EH (cell line): Measurements from ENCODE around the gene MRC2.

Source experiments
- DNase-seq: peaks from one replicate; pipeline ENCODE4 v3.0.0-alpha.2; 2015; ENCODE audit warnings: low read depth

Gene MRC2

DNA sequence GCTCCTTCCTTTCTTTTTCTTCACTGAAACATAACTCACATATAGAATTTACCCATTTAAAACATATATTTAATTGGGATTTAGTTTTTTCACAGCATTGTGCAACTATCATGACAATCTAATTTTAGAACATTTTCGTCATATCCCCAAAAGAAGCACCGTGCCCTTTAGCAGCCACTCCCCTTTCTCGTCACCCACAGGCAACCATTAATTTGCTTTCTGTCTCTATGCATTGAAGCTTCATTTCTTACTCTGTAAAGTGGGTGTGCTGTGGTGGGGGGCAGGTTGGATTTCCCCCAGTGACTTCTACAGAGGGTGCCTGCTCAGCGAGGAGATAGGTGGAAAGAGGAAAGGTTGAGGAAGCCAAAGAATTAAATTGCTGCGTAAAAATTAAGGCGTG, 35.8 kb downstream of the MRC2 start:
- DNase-seq = no peak

DNA sequence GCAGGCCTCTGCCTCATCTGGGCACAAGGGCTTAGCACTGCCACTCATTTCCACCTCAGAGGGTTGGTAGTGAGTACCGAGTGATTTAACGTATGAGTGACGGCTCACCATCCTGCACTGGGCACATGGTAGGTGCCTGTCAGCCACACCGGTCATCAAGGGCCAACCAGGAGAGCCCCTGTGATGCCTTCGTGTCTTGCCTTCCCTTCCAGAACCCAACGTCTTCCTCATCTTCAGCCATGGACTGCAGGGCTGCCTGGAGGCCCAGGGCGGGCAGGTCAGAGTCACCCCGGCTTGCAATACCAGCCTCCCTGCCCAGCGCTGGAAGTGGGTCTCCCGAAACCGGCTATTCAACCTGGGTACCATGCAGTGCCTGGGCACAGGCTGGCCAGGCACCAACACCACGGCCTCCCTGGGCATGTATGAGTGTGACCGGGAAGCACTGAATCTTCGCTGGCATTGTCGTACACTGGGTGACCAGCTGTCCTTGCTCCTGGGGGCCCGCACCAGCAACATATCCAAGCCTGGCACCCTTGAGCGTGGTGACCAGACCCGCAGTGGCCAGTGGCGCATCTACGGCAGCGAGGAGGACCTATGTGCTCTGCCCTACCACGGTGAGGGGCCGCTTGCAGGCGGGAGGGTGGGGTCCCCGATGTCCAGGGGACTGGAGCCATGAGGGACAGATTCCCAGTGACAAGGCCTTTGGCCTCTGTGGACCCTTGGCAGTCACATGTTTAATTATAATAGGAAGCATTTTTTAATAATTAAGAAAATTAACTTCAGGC, 37.1 kb downstream of the MRC2 start:
- DNase-seq = no peak

DNA sequence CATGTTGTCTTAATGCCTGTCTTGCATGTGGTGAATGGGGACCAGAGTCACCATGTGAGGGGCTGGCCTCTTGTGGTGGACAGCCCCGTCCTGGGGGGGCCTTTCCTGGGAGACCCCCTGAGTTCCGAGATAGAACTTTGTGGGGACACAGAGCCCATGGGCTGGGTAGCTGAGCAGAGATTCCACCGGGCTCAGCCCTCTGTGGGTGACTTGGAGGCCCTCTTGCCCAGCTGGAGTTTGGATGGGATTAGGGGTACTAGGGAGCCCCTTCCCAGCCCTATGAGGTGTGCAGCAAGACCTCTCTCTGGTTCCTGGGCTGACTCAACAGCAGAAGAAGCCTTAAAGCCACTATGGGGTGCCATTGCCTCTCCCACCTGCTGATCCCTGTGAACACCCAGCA, 38.1 kb downstream of the MRC2 start:
- no peak for DNase-seq

GRCh38 chr17:62666061-62666800, 38.8 kb downstream of the MRC2 start:
- DNase-seq = no peak

DNA sequence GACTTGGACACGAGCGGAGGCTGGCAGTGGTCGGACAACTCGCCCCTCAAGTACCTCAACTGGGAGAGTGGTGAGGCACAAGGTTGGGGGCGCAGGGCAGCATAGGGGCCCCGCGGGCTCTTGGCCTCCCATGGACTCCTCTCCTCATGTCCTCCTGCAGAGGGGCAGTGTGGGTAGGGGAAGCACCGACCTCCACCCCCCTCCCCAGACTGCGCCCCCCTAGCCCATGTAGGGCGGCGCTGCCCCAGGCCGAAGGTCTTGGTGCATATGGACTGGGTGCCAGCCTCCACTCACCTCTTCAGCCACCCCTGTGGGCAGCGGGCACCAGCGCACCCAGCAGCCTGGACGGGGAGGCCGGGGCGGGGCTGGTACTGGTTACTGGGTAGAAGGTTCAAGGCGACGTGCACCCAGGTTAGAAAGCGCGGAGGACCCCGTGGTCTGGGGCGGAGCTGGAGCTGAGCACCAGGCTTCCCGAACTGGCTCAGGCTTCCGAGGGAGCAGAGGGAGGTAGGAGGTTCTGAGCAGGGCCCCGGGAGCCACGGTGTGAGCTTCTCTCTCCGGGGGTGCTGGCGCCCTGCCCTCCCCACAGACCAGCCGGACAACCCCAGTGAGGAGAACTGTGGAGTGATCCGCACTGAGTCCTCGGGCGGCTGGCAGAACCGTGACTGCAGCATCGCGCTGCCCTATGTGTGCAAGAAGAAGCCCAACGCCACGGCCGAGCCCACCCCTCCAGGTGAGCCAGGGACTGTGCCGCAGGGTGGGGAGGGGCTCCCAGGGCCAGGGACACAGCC, 39.5 kb downstream of the MRC2 start:
- no peak for DNase-seq

DNA sequence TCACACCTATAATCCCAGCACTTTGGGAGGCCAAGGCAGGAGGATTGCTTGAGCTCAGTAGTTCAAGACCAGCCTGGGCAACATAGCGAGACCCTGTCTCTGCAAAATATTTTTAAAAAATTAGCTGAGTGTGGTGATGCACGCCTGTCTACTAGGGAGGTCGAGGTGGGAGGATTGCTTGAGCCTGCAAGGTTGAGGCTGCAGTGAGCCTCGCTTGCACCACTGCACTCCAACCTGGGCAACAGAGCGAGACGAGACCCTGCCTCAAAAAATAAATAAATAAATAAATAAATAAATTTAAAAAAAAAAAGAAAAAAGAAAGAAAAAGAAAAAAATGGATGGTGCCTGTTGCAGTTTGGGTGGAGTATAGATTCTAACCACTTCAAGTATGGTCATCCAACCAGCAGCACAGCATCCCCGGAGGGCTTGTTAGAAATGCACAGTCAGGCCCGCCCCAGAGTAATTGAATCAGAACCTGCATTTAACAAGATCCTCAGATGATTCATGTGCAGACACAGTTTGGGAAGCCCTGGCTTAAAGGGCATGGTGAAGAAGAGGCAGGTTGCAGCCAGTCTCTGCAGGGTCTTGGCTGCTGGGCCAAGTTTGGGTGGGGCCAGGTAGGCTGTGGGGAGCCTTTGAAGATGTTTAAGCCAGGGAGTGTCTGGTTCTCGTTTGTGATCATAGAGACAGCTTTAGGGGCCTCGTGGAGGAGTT, 40.8 kb downstream of the MRC2 start:
- peak; percentile 67 for DNase-seq

DNA sequence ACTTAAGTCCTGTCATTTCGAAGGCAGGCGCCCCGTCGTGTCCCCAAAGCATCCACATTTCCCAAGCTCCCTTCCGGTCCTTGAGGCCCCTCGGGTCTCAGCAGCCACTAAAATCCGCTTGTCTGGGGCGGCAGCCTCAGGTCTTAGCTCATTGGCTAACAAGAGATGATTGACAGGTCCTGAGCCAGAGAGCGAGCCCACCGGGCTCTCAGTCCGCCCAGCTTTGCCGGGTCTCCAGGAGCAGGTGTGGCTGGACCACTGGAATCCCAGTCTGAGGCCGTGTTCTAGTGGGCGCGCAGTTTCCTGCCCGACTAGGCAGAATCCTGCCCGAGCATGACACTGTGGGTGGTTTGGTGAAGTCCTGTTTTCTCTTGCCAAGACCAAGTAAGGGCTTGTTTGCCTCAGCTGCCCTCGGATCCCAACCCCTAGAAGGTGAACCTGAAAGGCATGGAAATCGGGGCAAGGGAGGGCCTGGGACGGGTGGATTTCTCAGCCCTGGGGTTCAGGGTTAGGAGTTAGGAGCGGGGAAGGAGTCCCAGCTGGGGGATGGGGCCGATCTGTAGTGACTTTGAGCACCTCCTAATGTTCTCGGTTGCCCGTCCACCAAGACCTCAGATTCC, 42.8 kb downstream of the MRC2 start:
- DNase-seq = no peak

- DNase-seq = no peak
These were observed 44.1 kb downstream of the MRC2 start for GRCh38 chr17:62671553-62671952.

GRCh38 chr17:62672957-62673356, 45.5 kb downstream of the MRC2 start:
- DNase-seq = no peak

- no peak for DNase-seq
These were observed 46.3 kb downstream of the MRC2 start for GRCh38 chr17:62673614-62674362.

DNA sequence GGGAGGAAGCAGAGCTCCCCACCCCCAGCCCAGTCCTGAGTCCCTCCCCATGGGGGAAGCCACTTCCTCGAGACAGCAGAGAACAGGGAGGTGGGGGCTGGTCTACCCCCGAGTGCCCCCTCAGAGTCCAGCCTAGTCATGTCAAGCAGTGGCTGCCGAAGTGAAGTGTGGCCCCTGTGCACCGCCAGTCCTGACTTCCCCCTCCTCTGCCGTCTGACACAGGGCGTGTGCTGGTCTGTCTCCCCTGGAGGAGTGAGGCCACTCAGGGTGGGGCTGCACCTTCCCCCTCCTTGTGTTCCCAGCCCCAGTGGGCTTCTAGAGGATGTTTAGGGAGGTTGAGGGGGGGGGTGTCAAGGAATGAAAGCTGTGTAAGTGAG, 46.9 kb downstream of the MRC2 start:
- no peak for DNase-seq

GRCh38 chr17:62674841-62675240, 47.4 kb downstream of the MRC2 start:
- no peak for DNase-seq

DNA sequence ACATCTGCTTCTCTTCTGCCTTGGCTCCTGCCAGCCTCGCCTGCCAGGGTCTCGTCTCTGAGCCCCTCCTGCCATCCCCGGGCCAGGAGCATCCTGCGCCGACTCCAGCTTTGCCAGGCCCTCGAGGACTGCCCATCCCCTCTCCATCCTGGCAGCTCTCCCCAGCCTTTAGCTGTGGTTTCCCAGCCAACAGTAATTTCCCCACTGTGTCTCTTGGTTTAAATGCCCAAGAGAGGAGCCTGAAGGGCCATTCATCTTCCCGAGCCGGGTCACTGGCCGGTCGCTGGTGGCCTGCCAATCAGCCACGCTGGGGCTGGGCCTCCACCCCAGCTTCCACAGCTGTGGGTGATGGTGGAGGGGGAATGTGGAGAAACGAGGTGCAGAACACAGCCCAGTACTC, 47.8 kb downstream of the MRC2 start:
- no peak for DNase-seq

GRCh38 chr17:62675701-62676100, 48.2 kb downstream of the MRC2 start:
- no peak for DNase-seq

GRCh38 chr17:62676231-62676943, 48.9 kb downstream of the MRC2 start:
- no peak for DNase-seq

DNA sequence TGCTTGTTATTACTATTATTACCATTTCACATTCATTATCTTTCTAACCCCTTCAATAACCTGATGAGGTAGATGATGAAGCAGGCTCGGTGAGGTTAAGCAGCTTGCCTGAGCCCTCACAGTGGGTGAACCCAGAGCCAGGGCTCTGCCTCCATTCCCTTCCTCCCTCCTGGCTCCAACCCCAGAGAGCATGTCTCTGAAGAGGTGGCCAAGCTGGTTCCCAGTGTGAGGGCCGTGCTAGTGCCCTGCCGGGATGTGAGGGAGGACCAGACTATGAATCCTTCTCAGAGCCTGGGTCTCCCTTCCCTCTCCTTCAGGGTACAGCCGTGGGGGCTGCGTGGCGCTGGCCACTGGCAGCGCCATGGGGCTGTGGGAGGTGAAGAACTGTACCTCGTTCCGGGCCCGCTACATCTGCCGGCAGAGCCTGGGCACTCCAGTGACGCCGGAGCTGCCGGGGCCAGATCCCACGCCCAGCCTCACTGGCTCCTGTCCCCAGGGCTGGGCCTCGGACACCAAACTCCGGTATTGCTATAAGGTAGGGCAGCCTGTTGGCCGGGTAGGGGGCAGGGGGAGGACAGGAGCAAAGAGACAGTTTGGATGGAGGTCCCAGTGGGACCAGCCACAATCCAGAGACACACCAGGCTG, 49.6 kb downstream of the MRC2 start:
- no peak for DNase-seq

- no peak for DNase-seq
These were observed 50.9 kb downstream of the MRC2 start for GRCh38 chr17:62678214-62678919.

DNA sequence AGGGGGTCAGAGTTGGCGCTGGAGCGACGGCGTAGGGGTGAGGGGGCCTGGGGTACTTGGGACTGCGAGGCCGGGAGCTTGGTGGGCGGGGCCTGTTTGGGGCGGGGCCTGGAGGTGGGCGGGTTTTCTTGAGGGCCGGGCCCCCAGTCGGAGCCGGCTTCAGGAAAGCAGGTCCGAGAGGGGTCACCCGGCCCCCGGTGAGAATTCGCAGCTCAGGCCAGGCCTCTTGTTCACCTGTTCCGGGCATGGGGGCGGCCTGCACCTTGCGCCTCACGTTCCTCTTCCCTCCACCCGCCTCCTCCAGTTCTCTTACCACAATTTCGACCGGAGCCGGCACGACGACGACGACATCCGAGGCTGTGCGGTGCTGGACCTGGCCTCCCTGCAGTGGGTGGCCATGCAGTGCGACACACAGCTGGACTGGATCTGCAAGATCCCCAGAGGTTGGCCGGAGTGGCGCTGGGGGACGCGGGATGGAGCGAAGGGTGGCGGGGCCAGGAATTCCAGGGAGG, 52.5 kb downstream of the MRC2 start:
- no peak for DNase-seq

GRCh38 chr17:62680541-62681052, 53.1 kb downstream of the MRC2 start:
- no peak for DNase-seq
